Testis (tissue), 3 donors: ENCODE data around the gene KCNIP1. TPM values are rescaled to one million over a fixed set of nuclear protein-coding genes. Genes with fewer than 3 reads are reported as not detected.

Experiments
- DNase-seq: peaks from one replicate; pipeline ENCODE4 v3.0.0-alpha.2; 2019
- H3K27ac ChIP-seq, 2 donors: fragments of 200-600 bp; sonication (generic); one replicate each; pipeline ENCODE4 v1.5.1; 2019
- H3K27me3 ChIP-seq: fragments of 200-600 bp; sonication (generic); one replicate; pipeline ENCODE4 v1.5.1; 2019
- H3K36me3 ChIP-seq: fragments of 200-600 bp; sonication (generic); one replicate; pipeline ENCODE4 v1.5.1; 2017; ENCODE audit warnings: low read depth; ENCODE audit errors: missing control alignments
- H3K4me1 ChIP-seq: fragments of 200-600 bp; sonication (generic); one replicate; pipeline ENCODE4 v1.5.1; 2019
- H3K4me3 ChIP-seq, 2 donors: fragments of 200-600 bp; sonication (generic); one replicate each; pipeline ENCODE4 v1.5.1; 2017 to 2019
- H3K9me3 ChIP-seq: fragments of 200-600 bp; sonication (generic); one replicate; pipeline ENCODE4 v1.5.1; 2017
- CTCF ChIP-seq, 3 experiments: fragments of 450-650 bp in 2 of 3; fragments of 200-600 bp in 1 of 3; sonication (generic) in 1 of 3; IDR thresholded peaks; one replicate each; pipeline ENCODE4 v1.5.1; 2016 to 2019; ENCODE audit warnings: antibody characterized with exemption in 3 of 3, mild to moderate bottlenecking in 2 of 3, moderate library complexity in 1 of 3
- POLR2A ChIP-seq: fragments of 450-650 bp; IDR thresholded peaks from one replicate; pipeline ENCODE4 v1.6.1; 2017; ENCODE audit warnings: antibody characterized with exemption, mild to moderate bottlenecking, moderate library complexity
- WGBS, 2 donors: methylation state at CpG; one replicate each; pipeline ENCODE4 v1.1.5; 2018; 5-methylcytosine and 5-hydroxymethylcytosine counted together
- intact Hi-C: fragments of 100-400 bp; cut with DNase I; formaldehyde crosslinking; loops from one replicate; pipeline ENCODE4 v1.15.1; 2023; ENCODE audit warnings: low total_unique reads
- polyA plus RNA-seq: library from polyadenylated mRNA; stranded (reverse); fragments of 350-450 nt; fragmentation: Illumina TruSeq; extraction: RNeasy Lipid Tissue Mini Kit (QIAGEN cat#74804); gene quantifications from one replicate; pipeline ENCODE4 v1.2.3, GENCODE V29; 2014; ENCODE audit warnings: low read depth, low replicate concordance; ENCODE audit not compliant: insufficient read depth
- total RNA-seq, 2 donors: library from RNA; depleted of rRNA; stranded (reverse); fragments of >200 nt; gene quantifications; one replicate each; pipeline ENCODE4 v1.2.3, GENCODE V29; 2016

The KCNIP1 gene
- total and polyA plus RNA-seq, 3 donors from 2014 or later: 5.9 to 14.8 (median 13.4) TPM

- intact Hi-C loops: no loop called here
- Histone ChIP-seq H3K9me3 (no peaks in the 10 kb centered on the region), H3K4me3 (no peak overlapping the region), H3K36me3 (no peaks in the 10 kb centered on the region), H3K27ac (no peak overlapping the region), H3K4me1 (peaks cover 6% of the 10 kb centered on the region), H3K27me3 (no peaks in the 10 kb centered on the region)
- 84 to 93% methylated on average over 5 of the region's 5 CpGs for WGBS, 2 donors
- TF ChIP-seq CTCF (IDR thresholded peaks at IDR 0.05) (no peak), POLR2A (no peak)
- no peak for DNase-seq
Observed at GRCh38 chr5:170513856-170514525, 10.2 kb downstream of the KCNIP1 start.

GRCh38 chr5:170517411-170517810 is 13.6 kb downstream of the KCNIP1 start:
- Histone ChIP-seq H3K36me3 (no peaks in the 10 kb centered on the region), H3K27me3 (no peaks in the 10 kb centered on the region), H3K4me3 (no peak overlapping the region), H3K27ac (no peak overlapping the region), H3K4me1 (peaks cover 5% of the 10 kb centered on the region), H3K9me3 (no peaks in the 10 kb centered on the region)
- TF ChIP-seq CTCF (IDR thresholded peaks at IDR 0.05) (no peak), POLR2A (no peak)
- no peak for DNase-seq
- WGBS, 2 donors: 92 to 95% methylated on average over 2 of the region's 2 CpGs
- intact Hi-C loops: no loop called here

GRCh38 chr5:170518277-170518676 is 14.5 kb downstream of the KCNIP1 start:
- no peaks in the 10 kb centered on the region for H3K9me3 ChIP-seq
- no peaks in the 10 kb centered on the region for H3K36me3 ChIP-seq
- H3K27ac ChIP-seq: no peak overlapping the region
- H3K4me3 ChIP-seq: no peak overlapping the region
- intact Hi-C loops: no loop called here
- 51 to 77% methylated on average over 5 of the region's 5 CpGs for WGBS, 2 donors
- no peak for DNase-seq
- H3K27me3 ChIP-seq: no peaks in the 10 kb centered on the region
- TF ChIP-seq CTCF (IDR thresholded peaks at IDR 0.05) (no peak), POLR2A (no peak)
- H3K4me1 ChIP-seq: peaks cover 7% of the 10 kb centered on the region

GRCh38 chr5:170519549-170519948 is 15.7 kb downstream of the KCNIP1 start:
- Histone ChIP-seq H3K9me3 (no peaks in the 10 kb centered on the region), H3K27me3 (no peaks in the 10 kb centered on the region), H3K4me1 (peaks cover 7% of the 10 kb centered on the region), H3K36me3 (no peaks in the 10 kb centered on the region), H3K4me3 (no peak overlapping the region), H3K27ac (no peak overlapping the region)
- 82% methylated on average over 5 of the region's 5 CpGs for WGBS, 2 donors
- intact Hi-C loops: no loop called here
- no peak for DNase-seq
- TF ChIP-seq CTCF (IDR thresholded peaks at IDR 0.05): no peak
- no peak for TF ChIP-seq POLR2A

- no peak overlapping the region for H3K4me3 ChIP-seq
- no peak for DNase-seq
- no peak overlapping the region for H3K27ac ChIP-seq
- H3K27me3 ChIP-seq: no peaks in the 10 kb centered on the region
- H3K36me3 ChIP-seq: no peaks in the 10 kb centered on the region
- peaks cover 7% of the 10 kb centered on the region for H3K4me1 ChIP-seq
- no peaks in the 10 kb centered on the region for H3K9me3 ChIP-seq
- intact Hi-C loops: no loop called here
- no peak for TF ChIP-seq CTCF (IDR thresholded peaks at IDR 0.05)
- WGBS, 2 donors: 81 to 82% methylated on average over 6 of the region's 6 CpGs
Observed at GRCh38 chr5:170520372-170520771, 16.6 kb downstream of the KCNIP1 start.
